Measurements from ENCODE around the gene PGGHG.
"Not testable (repeated sequence)": the region's sequence is repeated elsewhere in the genome, so short reads cannot be mapped to it uniquely, and the experiment has no call there.

PGGHG gene

GRCh38 chr11:297586-298405, 8.9 kb downstream of the PGGHG start:
- no peak for DNase-seq

- DNase-seq: no peak
These were observed 9.6 kb downstream of the PGGHG start for GRCh38 chr11:298406-299065.

GRCh38 chr11:299081-299891, 10.4 kb downstream of the PGGHG start, which contains the start of gene IFITM5:
Gene IFITM5, minus strand, starts transcription at chr11:299526. Its CDS starts 36 bp downstream, at chr11:299490.
- no peak for DNase-seq

- no peak for DNase-seq
These were observed 11.2 kb downstream of the PGGHG start for GRCh38 chr11:299951-300735.

- DNase-seq: no peak
These were observed 14.4 kb downstream of the PGGHG start for GRCh38 chr11:303363-303762.

- no peak for DNase-seq
These were observed 15.2 kb downstream of the PGGHG start for GRCh38 chr11:304061-304506.

GRCh38 chr11:304915-305843, 16.3 kb downstream of the PGGHG start:
- DNase-seq: no peak

GRCh38 chr11:305844-306211, 16.9 kb downstream of the PGGHG start:
- no peak for DNase-seq

- DNase-seq: no peak
These were observed 17.9 kb downstream of the PGGHG start for GRCh38 chr11:306645-307371.

GRCh38 chr11:307766-308708, 19.1 kb downstream of the PGGHG start, which contains the start of gene IFITM2:
Gene IFITM2, plus strand, starts transcription at chr11:307816. Its CDS starts 377 bp downstream, at chr11:308193.
- peak; percentile 79 for DNase-seq

- not testable (repeated sequence) for DNase-seq
These were observed 20.1 kb downstream of the PGGHG start for GRCh38 chr11:308740-309665.

GRCh38 chr11:309979-310572, 21.1 kb downstream of the PGGHG start:
- DNase-seq: not testable (repeated sequence)

GRCh38 chr11:311013-311748, 22.3 kb downstream of the PGGHG start:
- not testable (repeated sequence) for DNase-seq

- peak; percentile 77 for DNase-seq
These were observed 23.3 kb downstream of the PGGHG start for GRCh38 chr11:312092-312816.

GRCh38 chr11:313304-313786, 24.4 kb downstream of the PGGHG start:
- DNase-seq: no peak

All from activated CD8-positive, alpha-beta memory T cell treated with anti-CD3 and anti-CD28 coated beads for 24 hours (primary cell).